GM23248 (cell line): Measurements from ENCODE around the gene HEG1.

Source experiments
- EZH2 ChIP-seq: fragments of 200-600 bp; sonication (generic); IDR thresholded peaks from 2 replicates; pipeline ENCODE4 v1.6.1; 2018; ENCODE audit warnings: antibody characterized with exemption, mild to moderate bottlenecking; ENCODE audit not compliant: insufficient read depth, poor library complexity, severe bottlenecking
- EZH2phosphoT487 ChIP-seq: fragments of 200-600 bp; sonication (generic); IDR thresholded peaks from 2 replicates; pipeline ENCODE4 v1.6.1; 2018; ENCODE audit warnings: antibody characterized with exemption, moderate library complexity, mild to moderate bottlenecking, low read depth; ENCODE audit not compliant: insufficient read depth

GRCh38 chr3:124960698-124961097 is 95.1 kb downstream of the HEG1 start:
- no peak for TF ChIP-seq EZH2phosphoT487
- no peak for TF ChIP-seq EZH2
